SK-N-MC (cell line): Measurements from ENCODE around the gene ASB2.

Source experiments
- EZH2 ChIP-seq: fragments of 200-600 bp; sonication (generic); IDR thresholded peaks from one replicate; pipeline ENCODE4 v1.6.1; 2017; ENCODE audit warnings: antibody characterized with exemption
- FOXP2 ChIP-seq: optimal IDR thresholded peaks from 2 replicates; pipeline ENCODE3; 2011; ENCODE audit warnings: mild to moderate bottlenecking, moderate library complexity; ENCODE audit not compliant: insufficient read depth; ENCODE audit errors: extremely low read length, control extremely low read depth
- POLR2AphosphoS5 ChIP-seq: IDR thresholded peaks from 2 replicates; pipeline ENCODE4 v1.6.1; 2012; ENCODE audit warnings: mild to moderate bottlenecking, low read depth, low read length, borderline replicate concordance

DNA sequence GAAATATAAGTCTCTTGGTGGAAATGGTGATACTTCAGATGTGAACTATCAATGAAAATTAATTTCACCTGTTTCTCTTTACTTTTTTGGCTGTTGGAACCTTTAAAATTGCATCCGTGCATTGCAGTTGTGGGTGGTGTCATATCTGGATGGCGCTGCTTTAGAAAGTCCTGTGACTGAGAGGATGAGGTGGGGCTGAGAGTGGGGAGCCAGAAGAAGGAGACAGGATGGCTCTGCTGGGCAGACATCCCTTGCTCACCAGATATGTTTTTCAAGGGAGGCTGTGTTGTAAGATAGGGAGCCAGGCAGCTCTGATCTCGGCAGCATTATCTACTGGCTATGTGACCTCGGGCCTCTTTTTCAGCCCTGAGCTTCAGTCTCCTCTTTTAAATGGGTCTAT lies 12.7 kb downstream of the ASB2 start:
- TF ChIP-seq EZH2 (no peak), POLR2AphosphoS5 (no peak), FOXP2 (no peak)
